K562 (cell line): Measurements from ENCODE around the gene CEP44. TPM values are rescaled to one million over a fixed set of nuclear protein-coding genes. Genes with fewer than 3 reads are reported as not detected.

Experiments
- CBX3 ChIP-seq, 2 experiments: IDR thresholded peaks; 1 replicate in 1 of 2; 2 replicates in 1 of 2; pipeline ENCODE4 v1.6.1; 2012; ENCODE audit warnings: inconsistent platforms in 2 of 2, low read length in 2 of 2, borderline replicate concordance in 1 of 2, control low read depth in 1 of 2
- HMG20B ChIP-seq: fragments of 250-450 bp; sonication (Bioruptor Pico); IDR thresholded peaks from 2 replicates; pipeline ENCODE4 v1.5.0; 2021; ENCODE audit warnings: mild to moderate bottlenecking
- NONO ChIP-seq, 2 experiments: fragments of 200-400 bp in 1 of 2; fragments of 450-650 bp in 1 of 2; formaldehyde crosslinking in 1 of 2; IDR thresholded peaks; 2 replicates each; pipeline ENCODE4 v1.6.1; 2017; ENCODE audit warnings: low read depth in 2 of 2, mild to moderate bottlenecking in 2 of 2, moderate library complexity in 2 of 2, low read length in 1 of 2
- ZC3H11A ChIP-seq: IDR thresholded peaks from 2 replicates; pipeline ENCODE4 v1.6.1; 2012; ENCODE audit warnings: low read depth, low read length, improper control_type of control experiment
- ZNF124 ChIP-seq: sonication (generic); formaldehyde crosslinking; IDR thresholded peaks from 2 replicates; pipeline ENCODE4 v1.8.1; 2022; ENCODE audit warnings: missing genetic modification reagents
- ZNF263 ChIP-seq: sonication (generic); formaldehyde crosslinking; IDR thresholded peaks from 2 replicates; pipeline ENCODE4 v1.8.0; 2022; ENCODE audit warnings: mild to moderate bottlenecking, missing genetic modification reagents, borderline replicate concordance
- ZNF318 ChIP-seq, 2 experiments: fragments of 450-650 bp; IDR thresholded peaks; 2 replicates each; pipeline ENCODE4 v1.6.1; 2016; ENCODE audit warnings: mild to moderate bottlenecking in 2 of 2, borderline replicate concordance in 1 of 2, low read depth in 1 of 2, moderate library complexity in 1 of 2
- ZNF431 ChIP-seq: sonication (generic); formaldehyde crosslinking; IDR thresholded peaks from 2 replicates; pipeline ENCODE4 v1.8.0; 2022; ENCODE audit warnings: mild to moderate bottlenecking, missing genetic modification reagents
- polyA plus RNA-seq, 8 experiments: library from polyadenylated mRNA; depleted of rRNA in 4 of 8; stranded (reverse) in 5 of 8; unstranded in 3 of 8; fragments of >200 nt; fragmentation: Nextera tagmentation in 2 of 8; fragmentation: Illumina TruSeq in 1 of 8; extraction: Ambion mirVana in 2 of 8; extraction: Trizol in 1 of 8; gene quantifications; 2 replicates each; pipeline versions ENCODE4 v1.2.1 to v1.2.3, GENCODE V29; 2011 to 2014; ENCODE audit warnings: inconsistent platforms in 1 of 8, missing spikeins in 1 of 8
- total RNA-seq, 7 experiments: library from RNA; depleted of rRNA in 6 of 7; stranded (reverse); fragments of >200 nt in 6 of 7; fragmentation: Illumina TruSeq in 2 of 7; extraction: Trizol in 2 of 7; gene quantifications; 2 replicates each; pipeline versions ENCODE4 v1.2.1 to v1.2.3, GENCODE V29; 2011 to 2021; ENCODE audit warnings: low replicate concordance in 1 of 7
- TF ChIP-seq, protein P1 (sequence below): sonication (generic); formaldehyde crosslinking; IDR thresholded peaks from 2 replicates; pipeline ENCODE4 v1.8.0; 2022; ENCODE audit warnings: mild to moderate bottlenecking, missing genetic modification reagents
- TF ChIP-seq, protein P2 (sequence below): fragments of 150-350 bp; conservative IDR thresholded peaks from 2 replicates; pipeline ENCODE4 v1.6.1; 2014; ENCODE audit warnings: low read length

The CEP44 gene
- total and polyA plus RNA-seq, 9 of the 15 experiments (the other 6 are each of a cell fraction or from before 2014, with no cell fraction given), result 19.6 to 45.0 (median 24.4) TPM

DNA sequence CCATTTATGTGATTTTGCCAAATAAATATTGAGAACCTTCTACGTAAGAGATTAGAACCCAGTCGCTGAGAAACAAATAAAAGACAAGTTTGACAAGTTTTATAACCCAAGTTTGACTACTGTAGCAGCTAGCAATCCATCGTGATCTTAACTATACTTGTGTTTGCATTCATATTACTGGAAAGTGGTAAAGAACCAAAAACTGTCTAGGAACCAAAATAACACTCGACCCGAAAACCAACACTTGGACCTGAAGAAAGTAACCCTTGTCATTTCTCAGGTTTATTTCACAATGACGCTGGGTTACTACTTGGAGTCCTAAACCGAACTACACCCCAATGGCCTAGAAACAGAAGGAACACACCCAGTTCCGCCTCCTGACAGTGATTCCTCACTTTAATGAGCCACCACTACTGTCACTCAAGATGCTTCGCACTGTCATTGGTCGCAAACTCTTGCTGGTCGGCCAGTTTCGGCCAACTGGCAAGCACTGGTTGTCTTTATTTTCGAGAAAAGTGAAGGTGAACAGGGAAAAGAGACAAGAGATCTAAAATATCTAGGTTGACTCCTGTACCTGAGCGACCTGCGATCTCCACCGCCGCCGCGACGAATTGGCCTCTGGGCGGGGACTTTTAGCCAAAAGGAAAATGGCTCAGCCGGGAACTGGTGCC, 740 bp upstream of the CEP44 start (continued):
- TF ChIP-seq, protein P1, sequence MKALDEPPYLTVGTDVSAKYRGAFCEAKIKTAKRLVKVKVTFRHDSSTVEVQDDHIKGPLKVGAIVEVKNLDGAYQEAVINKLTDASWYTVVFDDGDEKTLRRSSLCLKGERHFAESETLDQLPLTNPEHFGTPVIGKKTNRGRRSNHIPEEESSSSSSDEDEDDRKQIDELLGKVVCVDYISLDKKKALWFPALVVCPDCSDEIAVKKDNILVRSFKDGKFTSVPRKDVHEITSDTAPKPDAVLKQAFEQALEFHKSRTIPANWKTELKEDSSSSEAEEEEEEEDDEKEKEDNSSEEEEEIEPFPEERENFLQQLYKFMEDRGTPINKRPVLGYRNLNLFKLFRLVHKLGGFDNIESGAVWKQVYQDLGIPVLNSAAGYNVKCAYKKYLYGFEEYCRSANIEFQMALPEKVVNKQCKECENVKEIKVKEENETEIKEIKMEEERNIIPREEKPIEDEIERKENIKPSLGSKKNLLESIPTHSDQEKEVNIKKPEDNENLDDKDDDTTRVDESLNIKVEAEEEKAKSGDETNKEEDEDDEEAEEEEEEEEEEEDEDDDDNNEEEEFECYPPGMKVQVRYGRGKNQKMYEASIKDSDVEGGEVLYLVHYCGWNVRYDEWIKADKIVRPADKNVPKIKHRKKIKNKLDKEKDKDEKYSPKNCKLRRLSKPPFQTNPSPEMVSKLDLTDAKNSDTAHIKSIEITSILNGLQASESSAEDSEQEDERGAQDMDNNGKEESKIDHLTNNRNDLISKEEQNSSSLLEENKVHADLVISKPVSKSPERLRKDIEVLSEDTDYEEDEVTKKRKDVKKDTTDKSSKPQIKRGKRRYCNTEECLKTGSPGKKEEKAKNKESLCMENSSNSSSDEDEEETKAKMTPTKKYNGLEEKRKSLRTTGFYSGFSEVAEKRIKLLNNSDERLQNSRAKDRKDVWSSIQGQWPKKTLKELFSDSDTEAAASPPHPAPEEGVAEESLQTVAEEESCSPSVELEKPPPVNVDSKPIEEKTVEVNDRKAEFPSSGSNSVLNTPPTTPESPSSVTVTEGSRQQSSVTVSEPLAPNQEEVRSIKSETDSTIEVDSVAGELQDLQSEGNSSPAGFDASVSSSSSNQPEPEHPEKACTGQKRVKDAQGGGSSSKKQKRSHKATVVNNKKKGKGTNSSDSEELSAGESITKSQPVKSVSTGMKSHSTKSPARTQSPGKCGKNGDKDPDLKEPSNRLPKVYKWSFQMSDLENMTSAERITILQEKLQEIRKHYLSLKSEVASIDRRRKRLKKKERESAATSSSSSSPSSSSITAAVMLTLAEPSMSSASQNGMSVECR (CRISPR knock-in tag), result no peak
- no peak for TF ChIP-seq ZNF263 (CRISPR knock-in tag)
- TF ChIP-seq ZNF431 (CRISPR knock-in tag), result no peak
- no peak for TF ChIP-seq NONO (IDR thresholded peaks at IDR 0.05; ENCODE audit: low read depth in 2 of 2, low read length in 1 of 2)
- TF ChIP-seq HMG20B (CRISPR knock-in tag), result no peak
- TF ChIP-seq ZNF124 (CRISPR knock-in tag), result no peak
- no peak for TF ChIP-seq ZC3H11A
- TF ChIP-seq ZNF318 (IDR thresholded peaks at IDR 0.05; ENCODE audit: borderline replicate concordance in 1 of 2, low read depth in 1 of 2), result no peak
- TF ChIP-seq, protein P2, sequence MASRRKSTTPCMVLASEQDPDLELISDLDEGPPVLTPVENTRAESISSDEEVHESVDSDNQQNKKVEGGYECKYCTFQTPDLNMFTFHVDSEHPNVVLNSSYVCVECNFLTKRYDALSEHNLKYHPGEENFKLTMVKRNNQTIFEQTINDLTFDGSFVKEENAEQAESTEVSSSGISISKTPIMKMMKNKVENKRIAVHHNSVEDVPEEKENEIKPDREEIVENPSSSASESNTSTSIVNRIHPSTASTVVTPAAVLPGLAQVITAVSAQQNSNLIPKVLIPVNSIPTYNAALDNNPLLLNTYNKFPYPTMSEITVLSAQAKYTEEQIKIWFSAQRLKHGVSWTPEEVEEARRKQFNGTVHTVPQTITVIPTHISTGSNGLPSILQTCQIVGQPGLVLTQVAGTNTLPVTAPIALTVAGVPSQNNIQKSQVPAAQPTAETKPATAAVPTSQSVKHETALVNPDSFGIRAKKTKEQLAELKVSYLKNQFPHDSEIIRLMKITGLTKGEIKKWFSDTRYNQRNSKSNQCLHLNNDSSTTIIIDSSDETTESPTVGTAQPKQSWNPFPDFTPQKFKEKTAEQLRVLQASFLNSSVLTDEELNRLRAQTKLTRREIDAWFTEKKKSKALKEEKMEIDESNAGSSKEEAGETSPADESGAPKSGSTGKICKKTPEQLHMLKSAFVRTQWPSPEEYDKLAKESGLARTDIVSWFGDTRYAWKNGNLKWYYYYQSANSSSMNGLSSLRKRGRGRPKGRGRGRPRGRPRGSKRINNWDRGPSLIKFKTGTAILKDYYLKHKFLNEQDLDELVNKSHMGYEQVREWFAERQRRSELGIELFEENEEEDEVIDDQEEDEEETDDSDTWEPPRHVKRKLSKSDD, result no peak
- TF ChIP-seq CBX3 (IDR thresholded peaks at IDR 0.05; ENCODE audit: borderline replicate concordance in 1 of 2, low read length in 2 of 2), result no peak
